Astrocyte (in vitro differentiated cells and primary cell): Measurements from ENCODE around the gene MGMT. TPM values are rescaled to one million over a fixed set of nuclear protein-coding genes. Genes with fewer than 3 reads are reported as not detected.

Experiments used
- DNase-seq: peaks from one replicate; pipeline ENCODE4 v3.0.0-alpha.2; 2010; ENCODE audit warnings: low read depth
- FAIRE-seq: peaks from 2 replicates; lab custom pipeline; 2011; peaks lifted over from hg19 to GRCh38; lab: Jason Lieb, UNC
- H2AFZ ChIP-seq: 2 replicates; pipeline ENCODE4 v1.6.0; 2012; ENCODE audit warnings: low read depth, low read length, inconsistent platforms
- H3K27ac ChIP-seq: 2 replicates; pipeline ENCODE4 v1.5.1; 2011; ENCODE audit warnings: low read depth, low read length, inconsistent platforms
- H3K27me3 ChIP-seq: 2 replicates; pipeline ENCODE4 v1.6.0; 2011; ENCODE audit warnings: low read length, inconsistent platforms; ENCODE audit not compliant: insufficient read depth
- H3K36me3 ChIP-seq: 2 replicates; pipeline ENCODE4 v1.5.1; 2011; ENCODE audit warnings: low read length, inconsistent platforms; ENCODE audit not compliant: insufficient read depth
- H3K4me1 ChIP-seq: 2 replicates; pipeline ENCODE4 v1.5.1; 2011; ENCODE audit warnings: low read length, inconsistent platforms; ENCODE audit not compliant: insufficient read depth
- H3K4me2 ChIP-seq: 2 replicates; pipeline ENCODE4 v1.6.0; 2012; ENCODE audit warnings: low read length, inconsistent platforms
- H3K4me3 ChIP-seq: 2 replicates; pipeline ENCODE4 v1.5.1; 2011; ENCODE audit warnings: low read depth, mild to moderate bottlenecking, low read length, inconsistent platforms; ENCODE audit not compliant: insufficient read depth
- H3K79me2 ChIP-seq: 2 replicates; pipeline ENCODE4 v1.6.0; 2012; ENCODE audit warnings: mild to moderate bottlenecking, low read length, inconsistent platforms; ENCODE audit not compliant: insufficient read depth
- H3K9ac ChIP-seq: 2 replicates; pipeline ENCODE4 v1.6.0; 2012; ENCODE audit warnings: mild to moderate bottlenecking, low read length, inconsistent platforms
- H3K9me3 ChIP-seq: 2 replicates; pipeline ENCODE4 v1.5.1; 2012; ENCODE audit warnings: low read depth, mild to moderate bottlenecking, low read length, inconsistent platforms; ENCODE audit not compliant: insufficient read depth
- H4K20me1 ChIP-seq: 2 replicates; pipeline ENCODE4 v1.6.0; 2012; ENCODE audit warnings: low read length, inconsistent platforms; ENCODE audit not compliant: insufficient read depth
- H3K27ac Mint-ChIP-seq: one replicate; pipeline ENCODE4 v1.8.0; 2021; ENCODE audit warnings: mild to moderate bottlenecking, mixed read lengths; ENCODE audit not compliant: unreplicated experiment
- H3K27me3 Mint-ChIP-seq: one replicate; pipeline ENCODE4 v1.8.0; 2021; ENCODE audit warnings: low read depth, mixed read lengths; ENCODE audit not compliant: unreplicated experiment
- H3K36me3 Mint-ChIP-seq: one replicate; pipeline ENCODE4 v1.8.0; 2021; ENCODE audit warnings: low read depth, mixed read lengths; ENCODE audit not compliant: unreplicated experiment
- H3K4me1 Mint-ChIP-seq: one replicate; pipeline ENCODE4 v1.8.0; 2021; ENCODE audit warnings: low read depth, mixed read lengths; ENCODE audit not compliant: unreplicated experiment
- H3K4me3 Mint-ChIP-seq: one replicate; pipeline ENCODE4 v1.8.0; 2021; ENCODE audit warnings: mild to moderate bottlenecking, moderate library complexity, mixed read lengths; ENCODE audit not compliant: unreplicated experiment
- H3K9me3 Mint-ChIP-seq: one replicate; pipeline ENCODE4 v1.8.0; 2021; ENCODE audit warnings: mild to moderate bottlenecking, mixed read lengths; ENCODE audit not compliant: unreplicated experiment
- EZH2 ChIP-seq: IDR thresholded peaks from 2 replicates; pipeline ENCODE4 v1.6.1; 2012; ENCODE audit warnings: mild to moderate bottlenecking, low read length, inconsistent platforms; ENCODE audit not compliant: insufficient read depth
- total RNA-seq: library from RNA; stranded (reverse); gene quantifications from 2 replicates; pipeline ENCODE4 v1.2.1, GENCODE V29; 2021
- TF ChIP-seq, protein P1 (sequence below): IDR thresholded peaks from 2 replicates; pipeline ENCODE4 v1.5.1; 2011; ENCODE audit warnings: low read depth, mild to moderate bottlenecking, inconsistent platforms, low read length, moderate library complexity; ENCODE audit not compliant: insufficient read depth

MGMT gene
- total RNA-seq, 1 donor from 2014 or later, result 9.5 TPM

DNA sequence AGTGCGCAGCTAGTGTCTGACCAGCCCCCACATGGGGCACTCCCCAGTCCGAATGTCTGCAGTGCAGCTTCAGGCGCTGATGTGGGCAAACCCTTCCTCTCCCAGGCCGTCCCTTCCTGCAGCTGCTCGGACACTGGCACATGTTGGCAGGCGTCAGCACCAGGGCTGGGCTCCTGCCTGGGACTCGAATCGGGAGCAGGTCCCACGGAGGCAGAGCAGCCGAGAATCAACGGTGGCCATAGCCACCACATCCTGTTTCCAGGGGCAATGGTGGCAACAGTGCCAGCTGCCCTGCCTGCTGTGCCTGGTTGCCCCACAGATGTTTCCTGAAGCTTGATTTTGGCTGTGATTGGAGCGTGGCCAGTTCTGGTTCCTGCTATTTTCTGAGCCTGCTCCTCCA lies 65.8 kb downstream of the MGMT start:
- Mint-ChIP-seq H3K9me3 (peaks cover 4% of the 10 kb centered on the region), H3K36me3 (peaks cover 10% of the 10 kb centered on the region), H3K27ac (no peak overlapping the region), H3K4me3 (no peak overlapping the region), H3K27me3 (peaks cover 3% of the 10 kb centered on the region), H3K4me1 (peaks cover 11% of the 10 kb centered on the region)
- no peak overlapping the region for H2AFZ ChIP-seq
- DNase-seq (no peak), FAIRE-seq (no peak)
- H3K27me3 ChIP-seq, result peaks cover 4% of the 10 kb centered on the region
- H3K79me2 ChIP-seq, result no peaks in the 10 kb centered on the region
- no peak overlapping the region for H3K4me3 ChIP-seq
- H3K36me3 ChIP-seq, result no peaks in the 10 kb centered on the region
- H3K9me3 ChIP-seq, result no peaks in the 10 kb centered on the region
- no peak overlapping the region for H3K27ac ChIP-seq
- TF ChIP-seq EZH2, result no peak
- no peak overlapping the region for H3K4me2 ChIP-seq
- peaks cover 9% of the 10 kb centered on the region for H3K4me1 ChIP-seq
- no peak overlapping the region for H3K9ac ChIP-seq
- H4K20me1 ChIP-seq, result peaks cover 43% of the 10 kb centered on the region

DNA sequence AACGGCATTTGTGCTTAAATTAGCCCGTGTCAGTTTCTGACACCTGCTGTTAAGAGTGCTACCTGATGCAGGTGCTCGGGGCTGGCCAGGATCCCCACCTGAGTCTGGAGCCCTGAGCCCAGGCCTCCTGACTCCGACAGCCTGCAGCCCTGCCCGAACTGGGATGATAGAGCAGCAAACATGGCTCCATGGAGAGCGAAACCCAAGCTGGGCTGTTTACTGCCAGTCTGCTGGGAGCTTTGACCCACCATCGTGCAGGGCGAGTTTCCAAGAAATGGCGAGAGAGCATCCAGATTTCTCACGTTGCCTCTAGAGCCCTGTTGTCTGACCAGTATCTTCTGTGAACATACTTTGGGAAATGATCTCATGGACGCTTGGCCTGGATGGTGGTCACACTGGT lies 66.2 kb downstream of the MGMT start:
- FAIRE-seq (no peak), DNase-seq (no peak)
- H3K36me3 Mint-ChIP-seq, result peaks cover 9% of the 10 kb centered on the region
- peaks cover 3% of the 10 kb centered on the region for H3K27me3 Mint-ChIP-seq
- H3K36me3 ChIP-seq, result no peaks in the 10 kb centered on the region
- no peak overlapping the region for H3K27ac Mint-ChIP-seq
- TF ChIP-seq, protein P1, sequence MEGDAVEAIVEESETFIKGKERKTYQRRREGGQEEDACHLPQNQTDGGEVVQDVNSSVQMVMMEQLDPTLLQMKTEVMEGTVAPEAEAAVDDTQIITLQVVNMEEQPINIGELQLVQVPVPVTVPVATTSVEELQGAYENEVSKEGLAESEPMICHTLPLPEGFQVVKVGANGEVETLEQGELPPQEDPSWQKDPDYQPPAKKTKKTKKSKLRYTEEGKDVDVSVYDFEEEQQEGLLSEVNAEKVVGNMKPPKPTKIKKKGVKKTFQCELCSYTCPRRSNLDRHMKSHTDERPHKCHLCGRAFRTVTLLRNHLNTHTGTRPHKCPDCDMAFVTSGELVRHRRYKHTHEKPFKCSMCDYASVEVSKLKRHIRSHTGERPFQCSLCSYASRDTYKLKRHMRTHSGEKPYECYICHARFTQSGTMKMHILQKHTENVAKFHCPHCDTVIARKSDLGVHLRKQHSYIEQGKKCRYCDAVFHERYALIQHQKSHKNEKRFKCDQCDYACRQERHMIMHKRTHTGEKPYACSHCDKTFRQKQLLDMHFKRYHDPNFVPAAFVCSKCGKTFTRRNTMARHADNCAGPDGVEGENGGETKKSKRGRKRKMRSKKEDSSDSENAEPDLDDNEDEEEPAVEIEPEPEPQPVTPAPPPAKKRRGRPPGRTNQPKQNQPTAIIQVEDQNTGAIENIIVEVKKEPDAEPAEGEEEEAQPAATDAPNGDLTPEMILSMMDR, result no peak
- no peak for TF ChIP-seq EZH2
- H3K4me3 ChIP-seq, result no peak overlapping the region
- H3K27ac ChIP-seq, result no peak overlapping the region
- H3K4me1 Mint-ChIP-seq, result peaks cover 11% of the 10 kb centered on the region
- no peaks in the 10 kb centered on the region for H3K79me2 ChIP-seq
- peaks cover 40% of the 10 kb centered on the region for H4K20me1 ChIP-seq
- H3K4me1 ChIP-seq, result peaks cover 9% of the 10 kb centered on the region
- peaks cover 4% of the 10 kb centered on the region for H3K9me3 Mint-ChIP-seq
- H2AFZ ChIP-seq, result no peak overlapping the region
- H3K9ac ChIP-seq, result no peak overlapping the region
- peaks cover 4% of the 10 kb centered on the region for H3K27me3 ChIP-seq
- no peaks in the 10 kb centered on the region for H3K9me3 ChIP-seq
- no peak overlapping the region for H3K4me3 Mint-ChIP-seq
- no peak overlapping the region for H3K4me2 ChIP-seq

DNA sequence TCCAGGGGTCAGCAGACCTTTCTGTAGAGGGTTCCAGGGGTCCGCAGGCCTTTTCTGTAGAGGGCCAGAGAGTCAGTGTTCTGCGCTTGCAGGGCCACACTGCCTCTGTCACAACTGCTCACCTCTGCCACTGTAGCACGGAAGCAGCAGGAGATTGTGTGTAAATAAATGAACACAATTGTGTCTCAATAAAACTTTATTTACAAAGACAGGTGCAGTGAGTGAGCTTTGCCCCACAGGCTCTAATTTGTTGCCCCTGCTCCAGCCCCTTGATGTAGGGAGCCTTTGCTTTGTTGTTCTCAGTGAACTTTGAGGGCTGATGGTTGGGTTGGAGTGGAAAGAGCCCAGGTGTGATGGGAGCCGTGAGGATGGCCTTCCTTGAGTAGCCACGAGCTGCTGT lies 67.8 kb downstream of the MGMT start:
- peaks cover 40% of the 10 kb centered on the region for H4K20me1 ChIP-seq
- H3K27ac Mint-ChIP-seq, result no peak overlapping the region

More for the DNA sequence above, 67.8 kb downstream of the MGMT start:
- peaks cover 4% of the 10 kb centered on the region for H3K27me3 ChIP-seq
- H3K9me3 ChIP-seq, result no peaks in the 10 kb centered on the region
- H3K9ac ChIP-seq, result no peak overlapping the region
- H3K4me3 Mint-ChIP-seq, result no peak overlapping the region
- H3K36me3 Mint-ChIP-seq, result peaks cover 7% of the 10 kb centered on the region
- peaks cover 9% of the 10 kb centered on the region for H3K4me1 ChIP-seq
- no peak for DNase-seq
- no peak overlapping the region for H2AFZ ChIP-seq
- H3K27me3 Mint-ChIP-seq, result peaks cover 3% of the 10 kb centered on the region
- H3K27ac ChIP-seq, result no peak overlapping the region
- no peaks in the 10 kb centered on the region for H3K79me2 ChIP-seq
- H3K36me3 ChIP-seq, result no peaks in the 10 kb centered on the region
- H3K9me3 Mint-ChIP-seq, result peaks cover 4% of the 10 kb centered on the region
- H3K4me2 ChIP-seq, result no peak overlapping the region
- H3K4me1 Mint-ChIP-seq, result peaks cover 11% of the 10 kb centered on the region
- H3K4me3 ChIP-seq, result no peak overlapping the region
- FAIRE-seq, result no peak
- TF ChIP-seq, protein P1, result no peak
- no peak for TF ChIP-seq EZH2
